Smooth muscle cell (in vitro differentiated cells): ENCODE results near the gene IFRD2. TPM values are rescaled to one million over a fixed set of nuclear protein-coding genes. Genes with fewer than 3 reads are reported as not detected.

Source experiments
- DNase-seq: peaks from one replicate; lab custom pipeline; 2025; ENCODE audit not compliant: unreplicated experiment; lab: John Stamatoyannopoulos, UW
- H2AFZ ChIP-seq: fragments of 200-600 bp; sonication (generic); 2 replicates; pipeline ENCODE4 v1.6.0; 2016; ENCODE audit warnings: antibody characterized with exemption, low read depth, mild to moderate bottlenecking
- H3F3A ChIP-seq: fragments of 200-600 bp; sonication (generic); 2 replicates; pipeline ENCODE4 v1.6.0; 2017; ENCODE audit warnings: antibody characterized with exemption, low read depth
- H3K27ac ChIP-seq: fragments of 200-600 bp; sonication (generic); 2 replicates; pipeline ENCODE4 v1.5.1; 2016; ENCODE audit warnings: low read depth, mild to moderate bottlenecking
- H3K27me3 ChIP-seq: fragments of 200-600 bp; sonication (generic); 2 replicates; pipeline ENCODE4 v1.6.1; 2016; ENCODE audit warnings: low read depth, mild to moderate bottlenecking
- H3K36me3 ChIP-seq: fragments of 200-600 bp; sonication (generic); 2 replicates; pipeline ENCODE4 v1.5.1; 2016; ENCODE audit warnings: low read depth
- H3K4me1 ChIP-seq: fragments of 200-600 bp; sonication (generic); 2 replicates; pipeline ENCODE4 v1.5.1; 2016; ENCODE audit warnings: low read depth
- H3K4me2 ChIP-seq: fragments of 200-600 bp; sonication (generic); 2 replicates; pipeline ENCODE4 v1.6.0; 2016; ENCODE audit warnings: mild to moderate bottlenecking
- H3K4me3 ChIP-seq: fragments of 200-600 bp; sonication (generic); 2 replicates; pipeline ENCODE4 v1.5.1; 2016; ENCODE audit warnings: mild to moderate bottlenecking
- H3K79me2 ChIP-seq: fragments of 200-600 bp; sonication (generic); 2 replicates; pipeline ENCODE4 v1.6.0; 2016; ENCODE audit warnings: low read depth, mild to moderate bottlenecking
- H3K9ac ChIP-seq: fragments of 200-600 bp; sonication (generic); 2 replicates; pipeline ENCODE4 v1.6.0; 2016; ENCODE audit warnings: low read depth
- H3K9me3 ChIP-seq: fragments of 200-600 bp; sonication (generic); replicated peaks from 2 replicates; pipeline ENCODE4 v1.5.1; 2016; ENCODE audit warnings: low read depth
- H4K20me1 ChIP-seq: fragments of 200-600 bp; sonication (generic); 2 replicates; pipeline ENCODE4 v1.6.0; 2016; ENCODE audit warnings: low read depth
- CTCF ChIP-seq: fragments of 200-600 bp; sonication (generic); IDR thresholded peaks from 2 replicates; pipeline ENCODE4 v1.5.1; 2017; ENCODE audit warnings: borderline replicate concordance, mild to moderate bottlenecking, antibody characterized with exemption; ENCODE audit not compliant: insufficient read depth, poor library complexity, severe bottlenecking
- WGBS: methylation state at CpG from one replicate; pipeline ENCODE4 v1.1.7; 2016; ENCODE audit warnings: low lambda C conversion rate; 5-methylcytosine and 5-hydroxymethylcytosine counted together
- polyA plus RNA-seq: library from polyadenylated mRNA; unstranded; fragments of >200 nt; fragmentation: Nextera tagmentation; extraction: Ambion mirVana; gene quantifications from 2 replicates; pipeline ENCODE4 v1.2.1, GENCODE V29; 2016
- total RNA-seq: library from RNA; depleted of rRNA; stranded (reverse); fragments of >200 nt; gene quantifications from 2 replicates; pipeline ENCODE4 v1.2.3, GENCODE V29; 2014

The IFRD2 gene
- total and polyA plus RNA-seq, 2 experiments from 2014 or later: 20.8 to 59.3 TPM

GRCh38 chr3:50303013-50303815 is 11.0 kb upstream of the IFRD2 start, which contains the start of gene HYAL1:
TSS of gene HYAL1 (minus strand) at chr3:50303574. CDS start at chr3:50302956, 618 bp downstream.
- 85% methylated on average over 14 of the region's 14 CpGs for WGBS
- Histone ChIP-seq H3K9me3 (no peaks in the 10 kb centered on the region), H3K36me3 (no peaks in the 10 kb centered on the region), H2AFZ (no peak within 1 kb of the TSS), H3K79me2 (no peaks in the 10 kb centered on the region), H3K4me3 (no peak within 1 kb of the TSS), H3K4me2 (no peak within 1 kb of the TSS), H4K20me1 (no peaks in the 10 kb centered on the region), H3K9ac (no peak within 1 kb of the TSS), H3K27ac (no peak within 1 kb of the TSS), H3K27me3 (no peaks in the 10 kb centered on the region), H3F3A (peaks cover 4% of the 10 kb centered on the region), H3K4me1 (peaks cover 12% of the 10 kb centered on the region)
- TF ChIP-seq CTCF: no peak
- DNase-seq: no peak

GRCh38 chr3:50302095-50303012 is 10.1 kb upstream of the IFRD2 start:
- Histone ChIP-seq H3K4me3 (no peak overlapping the region), H3K27me3 (no peaks in the 10 kb centered on the region), H3F3A (peaks cover 4% of the 10 kb centered on the region), H3K27ac (no peak overlapping the region), H2AFZ (no peak overlapping the region), H3K4me2 (no peak overlapping the region), H3K4me1 (peaks cover 13% of the 10 kb centered on the region), H3K36me3 (no peaks in the 10 kb centered on the region), H3K9ac (no peak overlapping the region), H3K79me2 (no peaks in the 10 kb centered on the region), H3K9me3 (no peaks in the 10 kb centered on the region), H4K20me1 (no peaks in the 10 kb centered on the region)
- TF ChIP-seq CTCF: no peak
- WGBS: 94% methylated on average over 32 of the region's 32 CpGs
- DNase-seq: no peak

- DNase-seq: no peak
- Histone ChIP-seq H3K36me3 (no peaks in the 10 kb centered on the region), H2AFZ (no peak overlapping the region), H3K9me3 (no peaks in the 10 kb centered on the region), H3K4me2 (peak overlapping the region; percentile 94), H4K20me1 (no peaks in the 10 kb centered on the region), H3K4me3 (no peak overlapping the region), H3K4me1 (peaks cover 13% of the 10 kb centered on the region), H3K27me3 (no peaks in the 10 kb centered on the region), H3K79me2 (no peaks in the 10 kb centered on the region), H3K27ac (no peak overlapping the region), H3F3A (peaks cover 4% of the 10 kb centered on the region), H3K9ac (no peak overlapping the region)
- WGBS: 97% methylated on average over 6 of the region's 6 CpGs
- TF ChIP-seq CTCF: no peak
These were observed 8.5 kb upstream of the IFRD2 start for GRCh38 chr3:50300681-50301254.
